Breast epithelium (tissue), 4 donors: Measurements from ENCODE around the gene TNFRSF8. TPM values are rescaled to one million over a fixed set of nuclear protein-coding genes. Genes with fewer than 3 reads are reported as not detected.
A peak's percentile ranks its signal among the peaks of the same experiment; 100 is the strongest.

Experiments
- DNase-seq, 2 donors: peaks; one replicate each; pipeline ENCODE4 v3.0.0-alpha.2; 2019; ENCODE audit warnings: low spot score in 2 of 2
- H3K27ac ChIP-seq, 2 donors: fragments of 200-600 bp; sonication (generic) in 1 of 2; one replicate each; pipeline ENCODE4 v1.5.1; 2016 to 2019; ENCODE audit warnings: mild to moderate bottlenecking in 1 of 2
- H3K27me3 ChIP-seq, 2 donors: fragments of 200-600 bp; sonication (generic) in 1 of 2; one replicate each; pipeline versions ENCODE4 v1.5.1 to v1.6.0; 2017 to 2019; ENCODE audit warnings: control low read depth in 1 of 2, mild to moderate bottlenecking in 1 of 2
- H3K36me3 ChIP-seq: fragments of 200-600 bp; one replicate; pipeline ENCODE4 v1.5.1; 2019
- H3K4me1 ChIP-seq, 2 donors: fragments of 200-600 bp; sonication (generic); one replicate each; pipeline ENCODE4 v1.5.1; 2016 to 2019; ENCODE audit warnings: control low read depth in 1 of 2
- H3K4me3 ChIP-seq, 3 donors: fragments of 200-600 bp; sonication (generic); 1 replicate in 2 of 3; 2 replicates in 1 of 3; pipeline ENCODE4 v1.5.1; 2016 to 2019; ENCODE audit warnings: mild to moderate bottlenecking in 3 of 3, moderate library complexity in 2 of 3
- H3K9me3 ChIP-seq, 2 donors: fragments of 200-600 bp; sonication (generic) in 1 of 2; one replicate each; pipeline ENCODE4 v1.5.1; 2016 to 2019; ENCODE audit warnings: control low read depth in 1 of 2
- CTCF ChIP-seq, 3 donors: fragments of 450-650 bp; IDR thresholded peaks; one replicate each; pipeline ENCODE4 v1.5.1; 2016 to 2017; ENCODE audit warnings: antibody characterized with exemption in 3 of 3, mild to moderate bottlenecking in 3 of 3, moderate library complexity in 3 of 3
- POLR2A ChIP-seq: fragments of 450-650 bp; IDR thresholded peaks from one replicate; pipeline ENCODE4 v1.6.1; 2016; ENCODE audit warnings: antibody characterized with exemption, mild to moderate bottlenecking, moderate library complexity
- POLR2AphosphoS5 ChIP-seq, 3 donors: sonication (generic); formaldehyde crosslinking; IDR thresholded peaks; one replicate each; pipeline ENCODE4 v1.6.1; 2017; ENCODE audit warnings: antibody characterized with exemption in 3 of 3
- intact Hi-C: fragments of 100-400 bp; cut with DNase I; formaldehyde crosslinking; loops from one replicate; pipeline ENCODE4 v1.15.1; 2023; ENCODE audit warnings: low total_unique reads
- total RNA-seq, 3 donors: library from RNA; depleted of rRNA; stranded (reverse); fragments of >200 nt; gene quantifications; one replicate each; pipeline ENCODE4 v1.1.0, GENCODE V29; 2016

TNFRSF8 gene
- total RNA-seq, 3 donors from 2014 or later = 0.88 to 2.3 (median 1.6) TPM

- Histone ChIP-seq H3K4me1 (no peaks in the 10 kb centered on the region), H3K9me3 (no peaks in the 10 kb centered on the region), H3K27ac (peak overlapping the region; percentile 65 to 70), H3K36me3 (no peaks in the 10 kb centered on the region), H3K27me3 (no peaks in the 10 kb centered on the region), H3K4me3 (no peak overlapping the region)
- intact Hi-C loops = no loop called here
- no peak for DNase-seq
- TF ChIP-seq CTCF (IDR thresholded peaks at IDR 0.05) (no peak), POLR2AphosphoS5 (IDR thresholded peaks at IDR 0.05) (no peak), POLR2A (no peak)
These were observed 99.5 kb downstream of the TNFRSF8 start for GRCh38 chr1:12162459-12163137.

GRCh38 chr1:12163210-12163609, 100.1 kb downstream of the TNFRSF8 start:
- Histone ChIP-seq H3K4me3 (no peak overlapping the region), H3K9me3 (no peaks in the 10 kb centered on the region), H3K4me1 (no peaks in the 10 kb centered on the region), H3K27ac (no peak overlapping the region), H3K27me3 (no peaks in the 10 kb centered on the region), H3K36me3 (no peaks in the 10 kb centered on the region)
- no peak for TF ChIP-seq POLR2A
- no peak for TF ChIP-seq POLR2AphosphoS5 (IDR thresholded peaks at IDR 0.05)
- TF ChIP-seq CTCF (IDR thresholded peaks at IDR 0.05) = no peak
- no peak for DNase-seq
- intact Hi-C loops = no loop called here

- H3K27me3 ChIP-seq = no peaks in the 10 kb centered on the region
- no peak overlapping the region for H3K27ac ChIP-seq
- intact Hi-C loops = no loop called here
- H3K4me1 ChIP-seq = peaks cover 0 to 3% of the 10 kb centered on the region in 2 donors
- TF ChIP-seq POLR2A (no peak), POLR2AphosphoS5 (IDR thresholded peaks at IDR 0.05) (no peak)
- DNase-seq = no peak
- H3K9me3 ChIP-seq = no peaks in the 10 kb centered on the region
- H3K36me3 ChIP-seq = no peaks in the 10 kb centered on the region
- H3K4me3 ChIP-seq = no peak overlapping the region
These were observed 101.1 kb downstream of the TNFRSF8 start for GRCh38 chr1:12164210-12164609.

- Histone ChIP-seq H3K27me3 (no peaks in the 10 kb centered on the region), H3K27ac (no peak overlapping the region), H3K36me3 (no peaks in the 10 kb centered on the region), H3K4me3 (no peak overlapping the region), H3K4me1 (peaks cover 0 to 3% of the 10 kb centered on the region in 2 donors), H3K9me3 (no peaks in the 10 kb centered on the region)
- TF ChIP-seq POLR2AphosphoS5 (IDR thresholded peaks at IDR 0.05) (no peak), CTCF (IDR thresholded peaks at IDR 0.05) (no peak), POLR2A (no peak)
- intact Hi-C loops = no loop called here
- DNase-seq = no peak
These were observed 102.2 kb downstream of the TNFRSF8 start for GRCh38 chr1:12165342-12165741.

- intact Hi-C loops = no loop called here
- TF ChIP-seq POLR2A = no peak
- peak in 1 of 3 donors; percentile 46 for TF ChIP-seq POLR2AphosphoS5 (IDR thresholded peaks at IDR 0.05)
- no peak for DNase-seq
- Histone ChIP-seq H3K4me3 (peak within 1 kb of the TSS; percentile 85 to 94 (median 90)), H3K27ac (peak within 1 kb of the TSS; percentile 80 to 93), H3K9me3 (no peaks in the 10 kb centered on the region), H3K27me3 (no peaks in the 10 kb centered on the region), H3K4me1 (peaks cover 0 to 3% of the 10 kb centered on the region in 2 donors), H3K36me3 (no peaks in the 10 kb centered on the region)
These were observed 103.9 kb downstream of the TNFRSF8 start, which contains the start of gene TNFRSF1B for GRCh38 chr1:12166834-12167492. TSS of gene TNFRSF1B (plus strand) at chr1:12166991. CDS start at chr1:12167092, 101 bp downstream.
